ENCODE data around the gene TBC1D9B. TPM values are rescaled to one million over a fixed set of nuclear protein-coding genes. Genes with fewer than 3 reads are reported as not detected.

The TBC1D9B gene
- total and polyA plus RNA-seq, 4 experiments from 2014 or later = 9.3 to 85.0 (median 61.1) TPM

DNA sequence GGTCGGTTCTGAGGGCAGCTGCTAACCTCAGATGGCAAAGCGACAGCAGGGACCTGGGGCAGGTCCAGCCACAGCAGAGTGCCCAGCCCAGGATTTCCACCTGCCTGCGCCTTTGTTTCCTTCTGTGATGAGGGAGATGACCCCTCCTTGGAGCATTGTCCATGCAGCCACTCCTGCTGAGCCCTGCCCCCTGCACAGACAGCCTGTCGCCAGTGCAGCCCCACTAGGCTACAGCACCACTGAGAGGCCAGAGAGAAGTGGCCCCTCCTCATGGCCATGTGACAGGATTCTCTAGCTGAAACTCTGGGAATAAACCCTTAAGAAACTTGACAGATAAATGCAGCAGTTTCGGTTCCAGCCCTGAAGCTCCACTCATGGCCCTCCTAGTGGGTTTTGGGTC, 38.6 kb downstream of the TBC1D9B start:
- CTCF ChIA-PET (ENCODE audit: partially characterized antibody) = interaction anchor here (0.9 kb wide), 1 partner anchor 45 kb away, joined by 3 read pairs; no protein-coding TSS in a partner anchor
- no peaks in the 10 kb centered on the region for H3K4me1 Mint-ChIP-seq

DNA sequence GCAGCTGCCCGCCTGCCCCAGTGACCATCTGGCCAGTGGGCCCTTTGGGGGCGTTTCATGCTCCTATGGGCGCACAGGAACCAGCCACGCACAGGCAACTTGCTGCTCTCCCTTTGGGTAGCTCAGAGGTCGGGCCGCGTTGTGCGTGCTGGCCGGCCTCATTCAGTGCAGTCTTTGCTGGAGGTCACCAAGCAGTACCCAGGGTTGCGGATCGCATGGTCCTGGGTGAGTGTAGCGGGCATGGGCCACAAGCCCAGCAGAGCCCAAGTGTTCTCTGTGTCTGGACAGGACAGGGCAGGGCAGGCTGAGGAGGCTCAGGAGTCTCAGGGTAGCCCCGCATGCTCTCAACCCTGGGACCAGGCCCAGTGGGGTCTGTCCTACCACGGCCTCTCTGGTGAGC, 39.2 kb downstream of the TBC1D9B start:
- H3K27ac ChIP-seq (ENCODE audit: low read depth, low read length) = no peak overlapping the region
- H3K27ac Mint-ChIP-seq = no peak overlapping the region
- no peaks in the 10 kb centered on the region for H3K9me3 Mint-ChIP-seq
- no peaks in the 10 kb centered on the region for H3K4me1 Mint-ChIP-seq
- H3K4me1 ChIP-seq (ENCODE audit: insufficient read depth, low read length) = no peaks in the 10 kb centered on the region
- no peaks in the 10 kb centered on the region for H3K9me3 ChIP-seq (ENCODE audit: control insufficient read depth in 1 of 2, low read length in 2 of 2)
- intact Hi-C loops (cut with micrococcal nuclease) = no loop called here
- no peak for DNase-seq
- H3K4me3 Mint-ChIP-seq = no peak overlapping the region
- no peaks in the 10 kb centered on the region for H3K27me3 ChIP-seq (ENCODE audit: insufficient read depth, low read length)
- peaks cover 18% of the 10 kb centered on the region for H3K36me3 ChIP-seq (ENCODE audit: insufficient read depth, low read length)
- no peak overlapping the region for H3K4me3 ChIP-seq (ENCODE audit: low read length in 2 of 2)
- H3K36me3 Mint-ChIP-seq = peaks cover 4 to 32% of the 10 kb centered on the region in 2 donors
- CTCF ChIA-PET (ENCODE audit: partially characterized antibody) = interaction anchor here (0.7 kb wide), 1 partner anchor 11 kb away, joined by 4 read pairs; the partner anchor contains the start of gene MRNIP
- no peaks in the 10 kb centered on the region for H3K27me3 Mint-ChIP-seq
- POLR2A ChIA-PET (ENCODE audit: partially characterized antibody) = no interaction called here

More for the DNA sequence above, 38.6 kb downstream of the TBC1D9B start:
- H3K27ac Mint-ChIP-seq = no peak overlapping the region
- no peaks in the 10 kb centered on the region for H3K27me3 ChIP-seq (ENCODE audit: insufficient read depth, low read length)
- intact Hi-C loops (cut with micrococcal nuclease) = no loop called here
- no peaks in the 10 kb centered on the region for H3K9me3 Mint-ChIP-seq
- no peaks in the 10 kb centered on the region for H3K27me3 Mint-ChIP-seq
- peaks cover 4 to 31% of the 10 kb centered on the region in 2 donors for H3K36me3 Mint-ChIP-seq
- DNase-seq = no peak
- H3K36me3 ChIP-seq (ENCODE audit: insufficient read depth, low read length) = peaks cover 23% of the 10 kb centered on the region
- no peak overlapping the region for H3K4me3 ChIP-seq (ENCODE audit: low read length in 2 of 2)
- no peaks in the 10 kb centered on the region for H3K9me3 ChIP-seq (ENCODE audit: control insufficient read depth in 1 of 2, low read length in 2 of 2)
- H3K27ac ChIP-seq (ENCODE audit: low read depth, low read length) = no peak overlapping the region
- POLR2A ChIA-PET (ENCODE audit: partially characterized antibody) = no interaction called here
- no peak overlapping the region for H3K4me3 Mint-ChIP-seq
- H3K4me1 ChIP-seq (ENCODE audit: insufficient read depth, low read length) = no peaks in the 10 kb centered on the region

DNA sequence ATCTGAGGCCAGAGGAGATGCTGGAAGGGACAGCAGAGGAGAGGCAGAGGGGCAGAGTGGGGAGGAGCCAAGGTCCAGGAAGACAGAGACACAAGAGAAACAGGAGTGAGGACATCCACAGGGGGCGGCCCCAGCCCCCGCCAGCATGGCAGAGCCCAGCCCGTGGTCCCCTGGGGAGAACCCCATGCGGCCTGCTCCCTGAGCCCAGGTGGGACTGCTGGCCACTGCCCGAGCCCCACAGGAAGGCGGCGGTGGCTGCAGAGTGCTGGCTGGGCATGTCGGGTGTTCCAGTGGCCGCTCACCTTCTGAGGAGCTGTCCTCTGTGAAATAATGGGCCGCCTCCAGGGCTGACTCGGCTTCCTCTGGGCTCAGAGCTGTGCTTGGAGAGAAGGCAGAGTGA, 40.2 kb downstream of the TBC1D9B start:
- Mint-ChIP-seq H3K27ac (peak overlapping the region in 2 of 7 donors; percentile 71 to 78), H3K4me3 (no peak overlapping the region), H3K36me3 (peaks cover 4 to 31% of the 10 kb centered on the region in 2 donors), H3K9me3 (no peaks in the 10 kb centered on the region), H3K27me3 (no peaks in the 10 kb centered on the region), H3K4me1 (no peaks in the 10 kb centered on the region)
- peaks cover 13% of the 10 kb centered on the region for H3K36me3 ChIP-seq (ENCODE audit: insufficient read depth, low read length)
- H3K4me1 ChIP-seq (ENCODE audit: insufficient read depth, low read length) = no peaks in the 10 kb centered on the region
- no peak overlapping the region for H3K27ac ChIP-seq (ENCODE audit: low read depth, low read length)
- H3K9me3 ChIP-seq (ENCODE audit: control insufficient read depth in 1 of 2, low read length in 2 of 2) = no peaks in the 10 kb centered on the region
- intact Hi-C loops (cut with micrococcal nuclease) = no loop called here
- POLR2A ChIA-PET (ENCODE audit: partially characterized antibody) = no interaction called here
- no peak for DNase-seq
- CTCF ChIA-PET (ENCODE audit: partially characterized antibody) = no interaction called here
- no peaks in the 10 kb centered on the region for H3K27me3 ChIP-seq (ENCODE audit: insufficient read depth, low read length)
- H3K4me3 ChIP-seq (ENCODE audit: low read length in 2 of 2) = no peak overlapping the region

DNA sequence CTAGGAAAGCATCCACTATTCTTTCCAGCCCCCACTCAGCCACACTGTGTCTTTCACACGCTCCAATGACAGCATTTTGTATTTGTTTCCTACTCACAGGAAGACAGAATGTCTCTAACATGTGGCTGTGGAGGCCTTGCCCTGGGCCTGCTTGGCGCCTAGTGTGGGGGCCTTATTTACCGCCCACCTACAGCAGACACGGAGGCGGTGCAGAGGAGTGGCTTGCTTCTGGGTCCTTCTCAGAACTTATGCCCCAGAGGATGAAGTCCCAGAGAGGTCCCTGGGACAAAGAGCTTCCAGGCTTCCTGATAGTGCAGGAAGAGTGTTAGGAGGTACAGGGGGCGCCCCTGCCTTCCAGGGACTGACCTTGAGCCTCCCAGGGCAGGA, 40.6 kb downstream of the TBC1D9B start:
- Histone ChIP-seq H3K36me3 (ENCODE audit: insufficient read depth, low read length) (peaks cover 9% of the 10 kb centered on the region), H3K4me3 (ENCODE audit: low read length in 2 of 2) (no peak overlapping the region), H3K27ac (ENCODE audit: low read depth, low read length) (no peak overlapping the region), H3K9me3 (ENCODE audit: control insufficient read depth in 1 of 2, low read length in 2 of 2) (no peaks in the 10 kb centered on the region), H3K4me1 (ENCODE audit: insufficient read depth, low read length) (no peaks in the 10 kb centered on the region), H3K27me3 (ENCODE audit: insufficient read depth, low read length) (no peaks in the 10 kb centered on the region)
- ChIA-PET CTCF (ENCODE audit: partially characterized antibody) (no interaction called here), POLR2A (ENCODE audit: partially characterized antibody) (no interaction called here)
- Mint-ChIP-seq H3K4me3 (no peak overlapping the region), H3K27ac (peak overlapping the region in 2 of 7 donors; percentile 71 to 78), H3K9me3 (no peaks in the 10 kb centered on the region), H3K27me3 (no peaks in the 10 kb centered on the region), H3K36me3 (peaks cover 4 to 28% of the 10 kb centered on the region in 2 donors), H3K4me1 (no peaks in the 10 kb centered on the region)
- intact Hi-C loops (cut with micrococcal nuclease) = no loop called here
- DNase-seq = no peak

DNA sequence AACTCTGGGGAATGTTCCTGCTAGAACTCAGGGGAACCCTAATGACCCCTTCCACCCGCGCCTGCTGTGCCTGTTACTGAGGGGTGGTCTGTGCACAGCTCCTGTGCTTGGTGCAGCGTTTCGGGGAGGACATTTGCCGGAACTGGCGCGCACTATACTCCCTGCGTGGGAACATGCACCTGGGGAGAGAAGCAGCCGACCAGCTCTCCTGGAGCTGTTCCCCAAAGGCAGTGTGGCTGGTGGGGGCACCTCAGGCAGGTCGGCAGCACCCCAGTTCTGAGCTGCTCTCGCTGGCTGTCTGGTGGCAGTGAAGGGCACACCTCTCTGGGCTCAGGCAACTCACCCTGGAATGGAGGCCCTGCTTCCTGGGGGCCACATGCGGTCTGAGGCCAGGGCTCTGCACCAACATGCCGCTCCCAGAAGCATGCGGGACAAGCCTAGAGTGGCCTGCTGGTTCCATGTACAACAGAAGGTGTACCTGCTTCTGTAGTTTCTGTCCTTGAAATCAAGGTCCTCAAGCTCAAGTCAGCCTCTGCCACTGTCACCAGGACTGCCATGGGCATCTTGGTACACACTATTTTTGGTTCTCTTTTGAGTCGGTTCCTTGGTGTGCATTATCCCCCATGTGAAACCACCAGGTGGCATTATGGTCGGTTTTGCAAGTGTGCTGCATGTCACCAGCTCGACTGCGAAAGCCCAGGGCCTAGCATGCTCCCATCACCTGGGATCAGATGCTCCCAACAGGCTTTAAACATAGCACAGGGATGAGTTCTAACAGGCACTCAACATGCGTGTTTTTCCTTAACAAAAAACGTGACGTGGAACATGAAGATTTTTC, 41.2 kb downstream of the TBC1D9B start:
- H3K4me3 ChIP-seq (ENCODE audit: low read length in 2 of 2) = no peak overlapping the region
- intact Hi-C loops (cut with micrococcal nuclease) = no loop called here
- Mint-ChIP-seq H3K27ac (no peak overlapping the region), H3K36me3 (peaks cover 4 to 28% of the 10 kb centered on the region in 2 donors), H3K27me3 (no peaks in the 10 kb centered on the region), H3K4me3 (no peak overlapping the region), H3K9me3 (no peaks in the 10 kb centered on the region), H3K4me1 (no peaks in the 10 kb centered on the region)
- H3K27me3 ChIP-seq (ENCODE audit: insufficient read depth, low read length) = no peaks in the 10 kb centered on the region
- peaks cover 9% of the 10 kb centered on the region for H3K36me3 ChIP-seq (ENCODE audit: insufficient read depth, low read length)
- no peak for DNase-seq
- ChIA-PET CTCF (ENCODE audit: partially characterized antibody) (no interaction called here), POLR2A (ENCODE audit: partially characterized antibody) (no interaction called here)
- no peak overlapping the region for H3K27ac ChIP-seq (ENCODE audit: low read depth, low read length)
- no peaks in the 10 kb centered on the region for H3K4me1 ChIP-seq (ENCODE audit: insufficient read depth, low read length)
- H3K9me3 ChIP-seq (ENCODE audit: control insufficient read depth in 1 of 2, low read length in 2 of 2) = no peaks in the 10 kb centered on the region

DNA sequence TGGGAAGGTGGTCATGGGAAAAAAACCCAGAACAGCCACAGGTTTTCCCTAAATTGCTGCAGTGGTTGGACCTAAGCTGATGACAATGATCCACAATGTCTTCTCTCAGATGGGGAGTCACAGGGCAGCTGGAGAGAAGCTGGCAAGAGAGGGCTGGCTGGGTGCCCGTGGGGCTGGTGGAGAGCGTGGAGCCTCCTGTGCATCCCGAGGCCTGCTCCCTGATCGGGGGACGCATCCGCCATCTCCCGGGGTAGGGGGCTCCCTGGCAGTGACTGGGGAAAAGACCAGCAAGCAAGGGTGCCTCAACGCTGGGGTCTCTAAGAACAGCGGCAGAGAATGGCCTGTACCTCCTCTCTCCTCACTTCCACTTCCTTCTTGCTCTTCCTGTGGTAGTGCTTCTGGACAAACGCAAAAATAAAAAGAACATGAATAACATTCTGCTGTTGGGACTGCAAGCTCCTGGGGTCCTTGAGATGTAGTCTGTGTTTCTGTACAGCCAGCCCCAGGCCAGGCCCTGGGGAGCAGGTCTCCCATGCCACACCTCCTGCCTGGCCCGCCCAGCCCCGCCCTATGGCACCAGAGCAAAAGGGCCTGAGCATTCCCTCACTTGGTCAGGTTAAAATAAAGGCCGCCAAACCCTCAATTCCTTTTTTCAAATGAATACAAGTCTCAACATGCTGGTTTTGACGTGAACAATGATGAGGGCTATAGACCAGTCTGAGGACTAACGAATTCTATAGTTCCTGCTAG, 42.0 kb downstream of the TBC1D9B start:
- CTCF ChIA-PET (ENCODE audit: partially characterized antibody) = no interaction called here
- no peaks in the 10 kb centered on the region for H3K27me3 Mint-ChIP-seq
- Histone ChIP-seq H3K4me1 (ENCODE audit: insufficient read depth, low read length) (no peaks in the 10 kb centered on the region), H3K36me3 (ENCODE audit: insufficient read depth, low read length) (peaks cover 5% of the 10 kb centered on the region), H3K27ac (ENCODE audit: low read depth, low read length) (no peak overlapping the region), H3K4me3 (ENCODE audit: low read length in 2 of 2) (no peak overlapping the region), H3K27me3 (ENCODE audit: insufficient read depth, low read length) (no peaks in the 10 kb centered on the region), H3K9me3 (ENCODE audit: control insufficient read depth in 1 of 2, low read length in 2 of 2) (no peaks in the 10 kb centered on the region)
- H3K27ac Mint-ChIP-seq = peak overlapping the region in 1 of 7 donors; percentile 53
- intact Hi-C loops (cut with micrococcal nuclease) = no loop called here
- H3K4me1 Mint-ChIP-seq = no peaks in the 10 kb centered on the region
- POLR2A ChIA-PET (ENCODE audit: partially characterized antibody) = no interaction called here
- H3K4me3 Mint-ChIP-seq = no peak overlapping the region
- peaks cover 0 to 21% of the 10 kb centered on the region in 2 donors for H3K36me3 Mint-ChIP-seq
- H3K9me3 Mint-ChIP-seq = no peaks in the 10 kb centered on the region
- DNase-seq = no peak

DNA sequence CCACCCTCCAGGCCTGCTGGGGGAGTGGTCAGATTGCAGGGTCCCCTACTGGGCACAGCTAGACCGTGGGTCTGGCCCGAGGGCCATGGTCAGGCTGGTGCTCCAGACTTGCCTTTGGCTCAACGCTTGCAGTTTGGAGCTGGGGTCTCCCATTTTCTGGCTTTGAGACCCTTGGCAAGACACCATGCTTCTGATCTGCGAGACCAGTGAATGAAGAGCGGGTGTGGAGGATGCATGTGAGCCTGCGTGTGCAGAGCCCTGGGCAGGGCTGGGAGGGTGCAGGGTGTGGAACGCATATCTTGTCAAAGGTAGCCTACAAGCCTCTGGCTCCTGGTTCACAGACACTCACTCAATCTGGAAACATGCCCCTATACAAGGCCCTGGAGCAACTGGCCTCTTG, 43.0 kb downstream of the TBC1D9B start:
- Histone ChIP-seq H3K4me3 (ENCODE audit: low read length in 2 of 2) (no peak overlapping the region), H3K36me3 (ENCODE audit: insufficient read depth, low read length) (peaks cover 5% of the 10 kb centered on the region), H3K4me1 (ENCODE audit: insufficient read depth, low read length) (no peaks in the 10 kb centered on the region), H3K27me3 (ENCODE audit: insufficient read depth, low read length) (no peaks in the 10 kb centered on the region), H3K9me3 (ENCODE audit: control insufficient read depth in 1 of 2, low read length in 2 of 2) (no peaks in the 10 kb centered on the region), H3K27ac (ENCODE audit: low read depth, low read length) (no peak overlapping the region)
- no peak for DNase-seq
- intact Hi-C loops (cut with micrococcal nuclease) = no loop called here
- peaks cover 0 to 19% of the 10 kb centered on the region in 2 donors for H3K36me3 Mint-ChIP-seq
- no peak overlapping the region for H3K4me3 Mint-ChIP-seq
- H3K27ac Mint-ChIP-seq = peak overlapping the region in 1 of 7 donors; percentile 18
- POLR2A ChIA-PET (ENCODE audit: partially characterized antibody) = no interaction called here
- H3K27me3 Mint-ChIP-seq = no peaks in the 10 kb centered on the region
- no peaks in the 10 kb centered on the region for H3K9me3 Mint-ChIP-seq
- CTCF ChIA-PET (ENCODE audit: partially characterized antibody) = no interaction called here
- peaks cover 0 to 2% (median 0%) of the 10 kb centered on the region in 4 donors for H3K4me1 Mint-ChIP-seq

Data from CD4-positive, alpha-beta memory T cell (primary cell).